Medulla oblongata (tissue), 1 donor: ENCODE results near the gene THRSP.
"Not testable (repeated sequence)": the region's sequence is repeated elsewhere in the genome, so short reads cannot be mapped to it uniquely, and the experiment has no call there.

Experiments
- DNase-seq: peaks from one replicate; pipeline ENCODE4 v3.0.0-alpha.2; 2015; ENCODE audit errors: extremely low spot score

THRSP gene, protein sequence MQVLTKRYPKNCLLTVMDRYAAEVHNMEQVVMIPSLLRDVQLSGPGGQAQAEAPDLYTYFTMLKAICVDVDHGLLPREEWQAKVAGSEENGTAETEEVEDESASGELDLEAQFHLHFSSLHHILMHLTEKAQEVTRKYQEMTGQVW

DNA sequence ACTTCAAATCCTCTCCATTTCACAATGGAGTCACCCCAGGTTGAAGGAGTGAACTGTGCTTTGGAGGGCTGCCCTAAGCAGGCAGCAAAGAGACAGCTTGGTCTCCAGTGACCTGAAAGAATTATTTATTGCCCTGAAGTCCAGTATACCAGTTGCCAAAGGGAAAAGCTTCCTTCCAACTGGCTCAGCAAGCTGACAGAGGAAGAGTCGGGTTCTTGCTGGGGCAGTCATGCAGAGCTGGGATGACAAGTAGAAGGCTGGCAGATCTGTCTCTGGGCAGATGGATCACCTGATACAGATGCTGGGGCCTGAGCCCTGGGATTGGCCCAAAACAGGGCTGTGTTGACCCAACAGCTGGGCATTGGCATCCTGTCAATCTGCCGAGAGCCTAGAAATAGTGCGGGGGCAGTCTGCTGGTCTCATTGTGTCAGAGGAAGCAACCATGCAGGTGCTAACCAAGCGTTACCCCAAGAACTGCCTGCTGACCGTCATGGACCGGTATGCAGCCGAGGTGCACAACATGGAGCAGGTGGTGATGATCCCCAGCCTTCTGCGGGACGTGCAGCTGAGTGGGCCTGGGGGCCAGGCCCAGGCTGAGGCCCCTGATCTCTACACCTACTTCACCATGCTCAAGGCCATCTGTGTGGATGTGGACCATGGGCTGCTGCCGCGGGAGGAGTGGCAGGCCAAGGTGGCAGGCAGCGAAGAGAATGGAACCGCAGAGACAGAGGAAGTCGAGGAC is at the start of gene THRSP:
Gene THRSP, plus strand, starts transcription at position 422 of the 742 bp plus-strand sequence. Its CDS starts 21 bp downstream, at position 443.
- DNase-seq, result peak; percentile 58

DNA sequence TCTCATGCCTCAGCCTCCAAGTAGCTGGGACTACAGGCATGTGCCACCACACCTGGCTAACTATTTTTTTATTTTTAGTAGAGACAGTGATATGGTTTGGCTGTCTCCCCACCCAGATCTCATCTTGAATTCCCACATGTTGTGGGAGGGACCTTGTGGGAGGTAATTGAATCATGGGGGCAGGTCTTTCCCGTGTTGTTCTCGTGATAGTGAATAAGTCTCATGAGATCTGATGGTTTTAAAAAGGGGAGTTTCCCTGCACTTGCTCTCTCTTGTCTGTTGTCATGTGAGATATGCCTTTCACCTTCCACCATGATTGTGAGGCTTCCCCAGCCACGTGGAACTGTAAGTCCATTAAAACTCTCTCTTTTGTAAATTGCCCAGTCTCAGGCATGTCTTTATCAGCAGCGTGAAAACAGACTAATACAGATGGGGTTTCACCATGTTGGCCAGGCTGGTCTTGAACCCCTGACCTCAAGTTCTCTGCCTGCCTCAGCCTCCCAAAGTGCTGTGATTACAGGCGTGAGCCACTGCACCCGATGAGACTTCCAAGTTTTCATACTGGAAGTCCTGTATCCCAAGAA is 48.6 kb upstream of the THRSP start:
- DNase-seq, result not testable (repeated sequence)

DNA sequence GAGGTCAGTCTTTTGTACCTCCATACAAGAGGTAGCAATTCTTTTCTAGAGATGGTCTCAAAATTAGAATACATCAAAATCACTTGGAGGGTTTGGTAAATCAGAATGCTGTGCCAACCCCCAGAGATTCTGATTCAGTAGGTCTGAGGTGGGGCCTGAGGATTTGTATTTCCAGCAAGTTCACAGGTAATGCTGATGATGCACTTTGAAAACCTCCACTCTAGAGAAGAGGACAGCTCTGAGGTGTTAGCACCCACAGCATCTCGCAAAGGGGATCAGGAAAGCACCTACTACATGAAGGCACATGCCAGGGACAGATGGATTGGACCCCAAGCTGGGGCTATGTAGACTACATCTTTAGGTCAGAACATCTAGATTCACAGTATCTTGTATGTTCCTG is 47.8 kb upstream of the THRSP start:
- DNase-seq, result no peak

DNA sequence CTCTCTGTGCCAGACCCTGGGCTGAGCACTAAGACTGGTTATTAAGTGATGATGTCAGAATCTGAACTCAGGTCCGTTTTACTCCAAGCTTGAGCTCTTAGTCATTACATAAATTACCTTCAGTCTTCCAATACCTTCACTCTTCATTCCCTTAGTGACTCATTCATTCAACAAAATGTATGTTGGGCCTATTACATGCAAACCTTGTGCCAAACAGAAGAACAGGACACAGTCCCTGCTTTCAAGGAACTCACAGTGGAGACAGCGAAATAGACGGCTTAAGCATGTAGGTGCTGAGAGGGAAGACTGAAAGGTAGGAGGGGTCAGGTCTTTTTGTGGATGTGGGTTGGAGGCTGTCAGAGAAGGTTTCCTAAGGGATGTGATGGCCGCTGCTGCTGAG is 43.9 kb upstream of the THRSP start:
- DNase-seq, result no peak

DNA sequence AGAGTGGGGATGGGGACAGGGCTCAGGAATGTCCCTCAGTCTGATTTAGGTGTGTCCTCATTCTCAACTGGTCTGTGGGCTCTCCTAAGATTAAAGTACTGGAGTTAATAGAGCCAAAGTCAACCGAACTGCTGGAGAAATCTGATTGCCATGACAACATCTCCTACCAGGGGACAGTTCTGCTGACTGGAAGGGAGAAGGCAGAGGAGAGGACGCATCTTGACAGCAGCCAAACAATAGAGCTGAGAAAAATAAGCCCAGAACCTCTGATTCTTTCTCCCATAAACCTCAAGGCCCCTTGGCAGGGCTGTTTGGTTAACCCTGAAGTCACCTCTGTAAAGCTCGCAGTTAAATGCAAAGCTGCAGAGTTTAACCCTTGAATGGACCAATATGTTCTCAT is 43.4 kb upstream of the THRSP start:
- DNase-seq, result no peak

DNA sequence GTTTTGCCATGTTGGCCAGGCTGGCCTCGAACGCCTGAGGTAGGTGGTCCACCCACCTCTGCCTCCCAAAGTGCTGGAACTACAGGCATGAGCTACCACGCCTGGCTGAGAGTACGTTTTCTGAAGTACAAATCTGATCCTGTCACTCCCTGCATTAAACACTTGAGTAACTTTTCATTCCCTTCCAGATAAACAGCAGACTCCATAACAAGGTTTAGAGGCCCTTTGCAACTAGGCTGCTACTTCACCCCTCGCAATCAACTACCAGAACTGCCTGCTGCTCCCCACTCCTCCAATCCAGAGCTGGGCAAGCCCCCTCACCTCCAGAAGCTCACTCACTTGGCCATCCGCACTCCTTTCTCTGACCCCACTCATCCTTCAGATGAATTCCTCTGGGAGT is 42.0 kb upstream of the THRSP start:
- DNase-seq, result no peak

DNA sequence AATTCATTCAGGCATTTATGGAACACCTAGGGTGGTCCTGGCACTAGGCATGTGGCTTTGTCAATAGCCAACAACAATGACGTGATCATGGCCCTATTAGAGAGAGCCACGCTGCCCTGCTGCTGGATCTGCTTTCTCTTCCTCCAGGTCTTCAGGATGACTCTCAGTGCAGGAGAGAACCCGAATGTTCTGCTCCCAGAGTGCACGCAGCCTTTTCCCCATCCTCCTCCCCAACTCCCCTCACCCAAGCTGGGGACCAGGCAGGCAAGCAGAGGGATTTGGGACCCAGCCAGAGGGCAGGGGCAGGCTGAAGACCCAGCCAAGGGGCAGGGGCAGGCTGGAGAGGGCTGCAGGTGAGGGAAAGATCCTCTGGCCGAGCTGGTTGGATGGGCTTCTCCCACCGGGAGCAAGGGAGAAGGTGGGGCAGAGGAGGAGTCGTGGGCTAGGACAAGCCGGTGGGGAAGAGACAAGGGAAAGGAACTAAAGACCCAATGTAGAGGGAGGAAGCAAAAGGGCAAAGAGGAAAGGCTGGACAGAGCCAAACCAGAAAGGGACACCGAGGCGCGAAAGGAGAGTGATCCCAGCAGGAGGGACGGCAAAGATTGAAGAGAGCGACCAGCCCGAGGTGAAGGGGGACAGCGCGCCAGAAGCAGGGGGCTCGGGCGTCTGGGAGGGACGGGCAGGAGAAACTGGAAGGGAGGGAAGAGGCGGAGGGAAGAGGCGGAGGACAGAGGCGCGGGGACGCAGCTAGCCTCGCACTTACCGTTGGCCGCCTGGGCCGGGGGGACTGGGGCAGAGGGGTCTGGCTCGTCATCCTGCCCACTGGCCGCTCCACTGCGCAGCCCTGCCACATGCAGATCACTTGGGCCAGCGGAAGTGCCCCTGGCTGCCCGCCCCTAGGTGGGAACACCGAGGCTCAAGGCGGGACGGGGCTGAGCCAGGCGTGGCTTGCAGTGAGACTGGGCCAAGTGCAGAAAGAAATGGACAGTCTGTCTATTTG is 41.0 kb upstream of the THRSP start, which contains the start of gene KCTD14:
Gene KCTD14, minus strand, starts transcription at position 880 of the 1,000 bp plus-strand sequence. Its CDS starts 27 bp downstream, at position 853.
- DNase-seq, result no peak

DNA sequence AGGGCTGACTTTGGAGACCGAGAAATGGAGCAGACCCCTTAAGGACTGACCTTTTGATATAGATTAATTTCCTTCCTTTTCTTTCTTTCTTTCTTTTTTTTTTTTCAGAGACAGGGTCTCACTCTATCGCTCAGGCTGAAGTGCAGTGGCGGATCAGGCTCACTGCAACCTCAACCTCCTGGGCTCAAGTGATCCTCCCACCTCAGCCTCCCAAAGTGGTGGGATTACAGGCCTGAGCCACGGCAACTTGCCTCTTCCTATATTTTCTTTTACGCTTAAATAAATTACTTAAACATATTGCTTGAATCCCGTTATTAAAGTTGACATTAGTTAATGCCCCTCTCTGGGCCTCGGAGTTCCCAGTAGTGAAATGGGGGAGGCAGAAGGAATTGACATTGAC is 40.2 kb upstream of the THRSP start:
- DNase-seq, result no peak

DNA sequence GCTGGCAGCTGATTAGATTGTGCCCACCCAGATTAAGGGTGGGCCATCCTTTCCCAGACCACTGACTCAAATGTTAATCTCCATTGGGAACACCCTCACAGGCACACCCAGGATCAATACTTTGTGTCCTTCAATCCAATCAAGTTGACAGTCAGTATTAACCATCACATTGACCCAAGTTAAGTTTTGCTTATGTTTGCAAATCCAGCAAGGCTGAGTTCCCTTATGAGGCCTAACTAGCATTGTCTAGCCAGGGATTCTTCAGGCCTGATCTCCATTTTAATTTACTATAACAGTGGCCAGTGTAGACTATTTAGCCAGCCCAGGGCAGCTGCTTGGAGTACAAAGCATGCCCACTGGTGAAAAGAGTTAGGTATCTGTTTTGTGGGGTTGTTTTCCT is 38.3 kb upstream of the THRSP start:
- no peak for DNase-seq

DNA sequence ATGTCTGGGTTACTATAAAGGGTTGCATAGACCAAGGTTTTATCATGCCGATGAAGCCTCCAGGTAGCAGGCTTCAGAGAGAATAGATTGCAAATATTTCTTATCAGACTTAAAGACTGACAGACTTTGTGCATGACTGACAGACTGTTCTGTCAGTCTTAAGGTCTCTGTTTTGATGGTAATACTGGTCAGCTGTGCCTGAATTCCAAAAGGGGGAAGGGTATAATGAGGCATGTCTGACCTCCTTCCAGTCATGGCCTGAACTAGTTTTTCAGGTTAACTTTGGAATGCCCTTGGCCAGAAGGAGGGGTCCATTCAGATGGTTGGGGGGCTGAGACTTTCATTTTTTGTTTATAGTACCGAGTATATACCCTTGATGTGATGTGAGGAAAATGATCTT is 35.9 kb upstream of the THRSP start:
- no peak for DNase-seq

DNA sequence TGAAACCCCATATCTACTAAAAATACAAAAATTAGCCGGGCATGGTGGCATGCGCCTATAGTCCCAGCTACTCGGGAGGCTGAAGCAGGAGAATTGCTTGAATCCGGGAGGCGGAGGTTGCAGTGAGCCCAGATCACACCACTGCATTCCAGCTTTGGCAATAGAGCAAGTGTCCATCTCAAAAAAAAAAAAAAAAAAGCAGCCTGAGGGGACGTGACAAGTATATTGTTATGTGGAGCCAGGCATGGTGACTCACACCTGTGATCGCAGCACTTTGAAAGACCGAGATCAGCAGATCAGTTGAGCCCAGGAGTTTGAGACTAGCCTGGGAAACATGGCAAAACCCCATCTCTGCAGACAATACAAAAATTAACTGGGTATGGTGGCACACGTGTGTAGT is 35.2 kb upstream of the THRSP start:
- not testable (repeated sequence) for DNase-seq

DNA sequence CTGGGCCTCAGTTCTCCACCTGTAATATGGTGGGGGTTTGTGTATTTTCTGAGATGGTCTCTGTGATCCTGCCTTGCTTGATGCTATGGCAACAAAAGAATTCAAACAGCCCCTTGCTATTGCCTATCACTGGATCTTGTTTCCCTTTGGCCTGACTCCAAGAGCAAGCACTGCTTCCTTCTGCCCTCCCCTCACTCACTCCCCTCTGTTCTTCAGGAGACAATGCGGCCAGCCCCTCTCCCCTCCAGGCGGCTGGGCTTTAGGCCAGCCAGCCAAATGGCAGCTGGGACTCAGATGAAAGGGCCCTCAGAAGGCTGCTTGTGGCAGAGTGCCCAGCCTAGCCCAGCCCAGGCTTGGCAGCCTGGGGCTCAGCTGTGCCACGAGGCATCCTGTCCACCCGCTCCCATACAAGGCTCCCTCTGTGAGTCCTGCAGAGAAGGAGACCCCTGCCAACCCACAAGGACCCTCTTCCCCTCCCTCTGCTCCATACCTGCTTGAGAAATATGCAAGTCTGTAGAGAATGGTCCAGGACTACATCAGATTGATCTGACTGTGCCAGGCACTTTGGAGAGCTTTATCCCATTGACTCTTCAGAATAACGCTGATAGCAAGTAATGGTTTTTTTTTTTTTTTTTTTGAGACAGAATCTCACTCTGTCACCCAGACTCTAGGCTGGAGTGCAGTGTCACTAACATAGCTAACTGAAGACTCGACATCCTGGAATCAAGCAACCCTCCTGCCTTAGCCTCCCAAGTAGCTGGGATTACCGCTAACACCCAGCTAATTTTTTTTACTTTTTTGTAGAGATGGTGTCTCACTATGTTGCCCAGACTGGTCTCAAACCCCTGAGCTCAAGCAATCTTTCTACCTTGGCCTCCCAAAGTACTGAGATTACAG is 33.0 kb upstream of the THRSP start:
- DNase-seq, result peak; percentile 98

DNA sequence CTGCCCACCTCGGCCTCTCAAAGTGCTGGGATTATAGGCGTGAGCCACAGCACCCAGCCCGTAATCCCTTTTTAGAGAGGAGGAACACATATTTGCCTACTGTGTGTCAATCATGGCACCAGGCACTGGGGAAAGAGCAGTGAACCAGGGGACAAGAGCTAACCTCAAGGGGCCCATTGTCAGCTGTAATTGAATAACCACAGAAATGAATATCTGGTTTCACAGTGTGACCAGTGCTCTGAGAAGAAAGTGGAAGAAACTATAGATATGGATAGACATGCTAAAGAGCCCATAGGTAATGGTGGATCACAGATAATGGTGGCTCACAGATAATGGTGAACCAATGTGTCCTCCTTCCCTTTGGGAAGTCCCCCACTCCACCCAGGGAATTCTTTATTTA is 32.0 kb upstream of the THRSP start:
- DNase-seq, result no peak

DNA sequence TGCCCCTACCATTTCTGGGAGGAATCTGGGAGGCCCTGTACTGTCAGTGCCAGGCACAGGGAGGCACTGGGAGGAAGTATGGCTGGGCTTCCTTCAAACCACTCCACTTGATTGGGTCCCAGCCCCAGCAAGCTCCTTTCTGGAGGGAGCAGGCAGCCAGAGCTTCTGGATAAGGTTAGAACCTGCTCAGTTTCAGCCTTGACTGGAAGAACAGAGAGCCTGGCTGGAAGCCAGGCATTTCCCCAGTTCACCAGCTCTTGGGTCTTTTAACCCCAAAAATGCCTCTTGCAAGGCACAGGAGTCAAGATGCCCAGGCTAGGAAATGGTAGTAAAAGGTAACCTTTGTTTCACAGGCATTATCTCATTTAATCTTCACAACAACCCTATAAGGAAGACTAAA is 31.6 kb upstream of the THRSP start:
- DNase-seq, result no peak

DNA sequence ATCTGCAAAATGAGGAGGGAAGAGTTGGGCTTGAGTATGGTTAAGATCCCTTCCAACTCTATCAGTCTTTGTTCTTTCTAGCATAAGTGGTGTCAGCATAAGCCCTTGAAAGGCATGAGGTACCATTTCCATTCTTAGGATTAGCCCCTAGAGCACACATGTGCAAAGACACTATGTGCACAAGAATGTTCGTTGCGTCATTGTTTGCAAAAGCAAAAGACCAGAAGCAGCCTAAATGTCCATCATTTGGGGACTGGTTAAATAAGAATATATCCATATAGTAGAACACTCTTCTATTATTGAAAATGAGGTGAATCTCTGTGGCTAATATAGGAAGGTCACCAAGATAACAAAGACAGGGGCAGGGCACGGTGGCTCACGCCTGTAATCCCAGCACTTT is 30.6 kb upstream of the THRSP start:
- no peak for DNase-seq

DNA sequence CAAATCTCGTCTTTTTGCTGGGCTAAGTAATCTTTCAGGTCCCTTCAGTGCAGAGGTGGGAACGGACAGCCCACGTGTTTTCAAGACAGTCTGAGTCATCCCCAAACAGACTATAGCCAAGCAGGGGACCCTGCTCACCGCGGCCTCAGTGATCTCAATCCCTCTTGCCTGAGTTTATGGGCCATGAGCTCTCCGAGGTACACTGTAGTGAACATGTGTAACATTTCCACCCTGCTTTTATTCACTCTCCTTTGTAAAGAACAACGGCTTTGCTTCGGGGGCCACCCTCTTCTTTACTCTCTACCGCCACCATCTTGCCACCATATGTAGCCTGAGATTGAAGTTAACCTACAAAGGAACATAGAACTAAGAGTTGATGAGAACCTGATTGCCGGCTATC is 29.0 kb upstream of the THRSP start:
- no peak for DNase-seq

DNA sequence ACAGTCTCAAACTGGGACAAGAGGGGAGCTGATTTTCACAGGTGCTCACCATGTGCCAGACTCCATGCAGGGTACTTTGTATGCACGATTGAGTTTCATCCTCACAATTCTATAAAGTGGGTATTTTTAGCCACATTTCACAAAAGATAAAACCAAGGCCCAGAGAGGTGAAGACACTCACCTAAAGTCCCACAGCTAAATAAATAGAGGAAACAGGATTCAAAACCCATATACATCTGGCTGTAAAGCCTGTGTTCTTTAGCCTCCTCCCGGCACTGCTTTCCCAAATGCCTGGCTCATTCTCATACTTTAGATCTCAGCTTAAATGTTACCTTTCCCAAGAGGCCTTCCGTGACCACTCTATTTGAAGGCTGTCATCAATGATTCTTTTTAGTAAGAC is 27.3 kb upstream of the THRSP start:
- DNase-seq, result no peak

DNA sequence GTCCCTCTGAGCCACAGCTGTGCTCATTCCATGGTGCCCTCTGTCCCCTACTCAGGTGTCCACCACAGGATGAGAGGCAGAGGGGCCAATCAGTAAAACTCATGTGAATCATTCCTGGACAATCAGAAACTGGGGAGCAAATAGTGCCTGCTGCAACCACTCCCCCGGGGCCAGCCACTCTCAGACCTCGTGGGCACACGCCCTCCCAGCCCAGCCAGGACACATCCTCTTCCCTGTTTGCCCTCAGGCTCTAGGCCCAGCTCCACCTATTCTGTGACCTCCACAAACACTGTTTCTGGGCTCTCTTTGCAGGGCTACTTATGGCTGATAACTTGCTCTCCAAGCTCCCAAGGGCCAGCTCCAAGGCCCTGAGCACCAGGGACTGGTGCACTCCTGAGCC is 26.6 kb upstream of the THRSP start:
- no peak for DNase-seq

DNA sequence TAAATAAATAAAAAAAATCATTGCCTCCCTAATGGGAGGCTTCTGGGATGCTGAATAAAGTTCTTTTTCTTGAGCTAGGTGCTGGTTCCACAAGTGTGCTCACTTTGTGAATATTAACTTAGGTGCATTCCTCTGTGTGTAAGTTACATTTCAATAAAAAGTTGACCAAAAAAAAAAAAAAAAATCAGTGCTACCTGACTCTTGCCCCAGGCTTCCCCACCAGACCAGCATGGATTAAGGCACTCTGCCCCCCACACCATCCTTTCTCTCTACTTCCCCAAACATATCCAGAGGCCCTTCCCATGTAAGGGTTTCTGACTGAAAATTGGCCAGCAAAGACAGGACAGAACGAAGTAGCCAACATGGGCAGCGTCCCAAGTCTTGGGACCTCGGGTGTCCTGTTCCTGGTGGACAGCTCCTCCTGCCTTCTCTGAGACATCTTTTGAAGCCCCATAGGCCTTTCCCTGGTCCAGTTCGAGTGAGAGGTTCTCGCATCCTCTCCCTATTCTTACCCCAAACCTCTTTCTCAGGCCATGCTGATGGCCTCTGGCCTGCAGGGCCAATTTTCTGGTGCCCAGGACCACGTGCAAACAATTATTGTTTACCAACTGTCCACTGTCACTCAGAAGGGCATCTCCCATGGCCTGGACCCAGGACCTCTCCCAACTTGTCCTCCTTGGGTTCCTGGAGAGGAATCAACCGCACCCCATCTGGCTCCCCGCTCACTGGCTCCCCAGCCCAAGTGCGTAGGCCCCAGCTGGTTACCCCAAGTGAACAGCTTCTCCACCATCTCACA is 25.6 kb upstream of the THRSP start:
- no peak for DNase-seq

DNA sequence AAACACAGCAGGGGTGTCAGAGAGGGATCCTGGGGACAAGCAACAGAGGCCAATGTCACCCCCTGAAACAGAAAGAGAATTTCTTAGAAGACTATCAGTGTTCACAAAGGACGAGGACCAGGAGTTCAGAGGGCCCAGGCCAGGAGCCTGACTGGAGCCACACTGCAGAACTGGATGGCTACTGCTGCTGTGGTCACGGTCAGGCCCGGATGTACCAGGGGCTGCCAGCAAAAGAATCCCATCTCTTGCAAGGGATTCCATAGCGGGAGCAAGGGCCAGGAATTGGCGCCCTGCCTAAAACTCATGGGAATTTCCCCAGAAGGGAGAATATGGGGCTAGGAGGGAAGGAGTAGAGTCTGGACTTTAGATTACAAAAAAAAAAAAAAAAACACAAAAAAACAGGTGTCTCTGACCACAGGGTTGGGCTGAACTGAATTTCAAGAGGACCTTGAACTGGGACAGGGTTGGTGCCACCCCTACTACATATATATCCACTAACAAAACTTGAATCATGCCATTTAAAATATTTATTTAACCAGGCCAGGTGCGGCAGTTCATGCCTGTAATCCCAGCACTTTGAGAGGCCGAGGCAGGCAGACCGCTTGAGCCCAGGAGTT is 24.9 kb upstream of the THRSP start:
- DNase-seq, result no peak
